HEK293 (cell line): ENCODE data around the gene SEC11C.

ENCODE experiments used
- CTCF ChIA-PET: fragments of 350-600 bp; formaldehyde crosslinking; extraction: SDS; loops from one replicate; lab custom pipeline; 2021; ENCODE audit warnings: antibody characterized with exemption; lab: Yijun Ruan, JAX
- POLR2A ChIA-PET: fragments of 300-600 bp; formaldehyde crosslinking; extraction: SDS; loops from one replicate; lab custom pipeline; 2020; ENCODE audit warnings: antibody characterized with exemption, inconsistent platforms; lab: Yijun Ruan, JAX
- H3K27ac ChIP-seq: fragments of 200-500 bp; sonication (Bioruptor generic); 2 replicates; pipeline ENCODE4 v1.5.1; 2014; ENCODE audit warnings: low read depth, low read length, control low read depth, inconsistent platforms; ENCODE audit errors: extremely low read depth
- H3K36me3 ChIP-seq, 2 experiments: fragments of 200-500 bp in 1 of 2; sonication (Bioruptor generic) in 1 of 2; 1 replicate in 1 of 2; 2 replicates in 1 of 2; pipeline ENCODE4 v1.5.1; 2014 to 2017; ENCODE audit warnings: inconsistent platforms in 2 of 2, low read length in 2 of 2; ENCODE audit not compliant: control insufficient read depth in 2 of 2, insufficient read depth in 1 of 2
- H3K4me1 ChIP-seq: fragments of 200-500 bp; sonication (Bioruptor generic); 2 replicates; pipeline ENCODE4 v1.5.1; 2014; ENCODE audit warnings: mild to moderate bottlenecking, low read length, inconsistent platforms; ENCODE audit not compliant: control insufficient read depth, insufficient read depth
- H3K4me3 ChIP-seq: 2 replicates; pipeline ENCODE4 v1.5.1; 2011; ENCODE audit warnings: low read depth, mild to moderate bottlenecking, control low read depth, low read length, moderate library complexity
- H3K9me3 ChIP-seq: fragments of 200-500 bp; sonication (Bioruptor generic); 2 replicates; pipeline ENCODE4 v1.5.1; 2014; ENCODE audit warnings: low read depth, low read length, inconsistent platforms; ENCODE audit not compliant: control insufficient read depth, insufficient read depth
- CTCF ChIP-seq: fragments of 450-650 bp; formaldehyde crosslinking; IDR thresholded peaks from 2 replicates; pipeline ENCODE4 v1.5.1; 2016; ENCODE audit warnings: missing biosample characterization, missing genetic modification characterization
- GLIS1 ChIP-seq: fragments of 450-650 bp; formaldehyde crosslinking; IDR thresholded peaks from 2 replicates; pipeline ENCODE4 v1.5.1; 2016; ENCODE audit warnings: missing biosample characterization, missing genetic modification characterization
- MZF1 ChIP-seq: fragments of 450-650 bp; formaldehyde crosslinking; IDR thresholded peaks from 2 replicates; pipeline ENCODE4 v1.5.1; 2017; ENCODE audit warnings: missing biosample characterization, missing genetic modification characterization, borderline replicate concordance
- PRDM2 ChIP-seq: fragments of 450-650 bp; formaldehyde crosslinking; IDR thresholded peaks from 2 replicates; pipeline ENCODE4 v1.5.1; 2016; ENCODE audit warnings: missing biosample characterization, missing genetic modification characterization, borderline replicate concordance
- ZFP3 ChIP-seq: fragments of 450-650 bp; formaldehyde crosslinking; IDR thresholded peaks from 2 replicates; pipeline ENCODE4 v1.5.1; 2016; ENCODE audit warnings: low read depth, missing biosample characterization, missing genetic modification characterization
- ZNF148 ChIP-seq: fragments of 450-650 bp; formaldehyde crosslinking; IDR thresholded peaks from 2 replicates; pipeline ENCODE4 v1.5.0; 2017; ENCODE audit warnings: missing biosample characterization, missing genetic modification characterization, borderline replicate concordance
- ZNF248 ChIP-seq: fragments of 450-650 bp; formaldehyde crosslinking; IDR thresholded peaks from 2 replicates; pipeline ENCODE4 v1.5.1; 2017; ENCODE audit warnings: missing biosample characterization, missing genetic modification characterization
- ZNF404 ChIP-seq: fragments of 450-650 bp; formaldehyde crosslinking; IDR thresholded peaks from 2 replicates; pipeline ENCODE4 v1.5.1; 2017; ENCODE audit warnings: missing biosample characterization, missing genetic modification characterization
- ZNF624 ChIP-seq: fragments of 450-650 bp; formaldehyde crosslinking; IDR thresholded peaks from 2 replicates; pipeline ENCODE4 v1.5.1; 2017; ENCODE audit warnings: missing biosample characterization, missing genetic modification characterization
- ZNF791 ChIP-seq: fragments of 450-650 bp; formaldehyde crosslinking; IDR thresholded peaks from 2 replicates; pipeline ENCODE4 v1.5.1; 2016; ENCODE audit warnings: missing biosample characterization, missing genetic modification characterization

SEC11C gene

GRCh38 chr18:59150236-59150635 is 10.6 kb downstream of the SEC11C start:
- no peaks in the 10 kb centered on the region for H3K9me3 ChIP-seq
- ChIA-PET CTCF (no interaction called here), POLR2A (no interaction called here)
- TF ChIP-seq CTCF (tag by site-specific recombination) (0 out of 2 replicates have a peak, but pooled peaks have one; percentile 8), ZFP3 (no peak)
- peaks cover 14 to 29% of the 10 kb centered on the region in 2 experiments; a peak in 2 of 3 replicates for H3K36me3 ChIP-seq
- no peak overlapping the region for H3K4me3 ChIP-seq
- H3K4me1 ChIP-seq: no peaks in the 10 kb centered on the region
- H3K27ac ChIP-seq: no peak overlapping the region

- no peaks in the 10 kb centered on the region for H3K9me3 ChIP-seq
- H3K4me1 ChIP-seq: no peaks in the 10 kb centered on the region
- ChIA-PET CTCF (interaction anchor here (1.0 kb wide), 1 partner anchor 14 kb away, joined by 4 read pairs; no protein-coding TSS in a partner anchor), POLR2A (no interaction called here)
- no peak overlapping the region for H3K27ac ChIP-seq
- H3K36me3 ChIP-seq: peaks cover 20 to 41% of the 10 kb centered on the region in 2 experiments; a peak in 2 of 3 replicates
- TF ChIP-seq ZNF404 (no peak), ZNF791 (no peak), ZNF148 (tag by site-specific recombination) (no peak), GLIS1 (tag by site-specific recombination) (no peak), ZNF624 (tag by site-specific recombination) (no peak), PRDM2 (tag by site-specific recombination) (no peak)
- no peak overlapping the region for H3K4me3 ChIP-seq
These were observed 15.5 kb downstream of the SEC11C start for GRCh38 chr18:59155153-59155552.

GRCh38 chr18:59156316-59156715 is 16.6 kb downstream of the SEC11C start:
- ChIA-PET CTCF (interaction anchor here (0.7 kb wide), 1 partner anchor 93 kb away, joined by 4 read pairs; no protein-coding TSS in a partner anchor), POLR2A (no interaction called here)
- Histone ChIP-seq H3K4me3 (no peak overlapping the region), H3K27ac (no peak overlapping the region), H3K36me3 (peaks cover 20 to 35% of the 10 kb centered on the region in 2 experiments; a peak in 2 of 3 replicates), H3K9me3 (no peaks in the 10 kb centered on the region), H3K4me1 (no peaks in the 10 kb centered on the region)
- TF ChIP-seq MZF1 (tag by site-specific recombination): peak; percentile 39; the same call in 1 of the 2 replicates
- TF ChIP-seq ZNF248 (tag by site-specific recombination): no peak
